ACC112 (cell line): Measurements from ENCODE around the gene ANXA4.
"Not testable (repeated sequence)": the region's sequence is repeated elsewhere in the genome, so short reads cannot be mapped to it uniquely, and the experiment has no call there.

Experiments
- H2AFZ ChIP-seq: fragments of 200-600 bp; sonication (generic); one replicate; pipeline ENCODE4 v1.6.0; 2017; ENCODE audit warnings: antibody characterized with exemption, low read length; ENCODE audit not compliant: unreplicated experiment
- H3K27ac ChIP-seq: fragments of 200-600 bp; sonication (generic); 2 replicates; pipeline ENCODE4 v1.5.1; 2014; ENCODE audit warnings: low read depth, mild to moderate bottlenecking, antibody characterized with exemption, low read length, moderate library complexity
- H3K27me3 ChIP-seq: fragments of 200-600 bp; sonication (generic); 2 replicates; pipeline ENCODE4 v1.6.1; 2014; ENCODE audit warnings: mild to moderate bottlenecking, antibody characterized with exemption, low read length, moderate library complexity, mixed read lengths; ENCODE audit not compliant: insufficient read depth
- H3K36me3 ChIP-seq: fragments of 200-600 bp; sonication (generic); 2 replicates; pipeline ENCODE4 v1.6.1; 2016; ENCODE audit warnings: mild to moderate bottlenecking, antibody characterized with exemption, low read length, moderate library complexity, mixed read lengths; ENCODE audit not compliant: insufficient read depth
- H3K4me1 ChIP-seq: fragments of 200-600 bp; sonication (generic); one replicate; pipeline ENCODE4 v1.6.1; 2016; ENCODE audit warnings: low read length, mixed read lengths; ENCODE audit not compliant: insufficient read depth, unreplicated experiment, control insufficient read depth
- H3K4me3 ChIP-seq: fragments of 200-600 bp; sonication (generic); 2 replicates; pipeline ENCODE4 v1.5.1; 2014; ENCODE audit warnings: mild to moderate bottlenecking, low read depth, low read length
- H3K79me2 ChIP-seq: fragments of 200-600 bp; sonication (generic); one replicate; pipeline ENCODE4 v1.6.0; 2016; ENCODE audit warnings: low read length; ENCODE audit not compliant: control insufficient read depth, unreplicated experiment, insufficient read depth

Gene ANXA4

DNA sequence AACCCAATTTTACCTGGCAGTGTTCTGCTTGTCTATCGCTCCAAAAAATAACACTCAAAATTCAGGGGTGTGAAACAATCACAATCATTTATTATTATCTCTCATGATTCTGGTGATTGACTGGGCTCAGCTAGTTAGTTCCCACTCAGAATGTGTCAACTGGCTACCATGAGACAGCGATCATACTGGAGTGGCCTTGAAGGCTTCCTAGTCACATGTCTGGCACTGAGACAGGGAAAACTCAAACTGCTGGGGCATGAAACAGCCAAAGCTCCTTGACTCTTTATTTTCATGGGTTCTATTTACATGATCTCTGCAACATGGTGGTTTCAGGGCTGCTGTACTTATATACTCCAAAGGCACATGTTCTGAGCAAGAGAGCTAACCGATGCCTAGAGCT, 6.2 kb upstream of the ANXA4 start:
- Histone ChIP-seq H3K36me3 (no peaks in the 10 kb centered on the region), H3K4me3 (no peak overlapping the region), H2AFZ (no peak overlapping the region), H3K79me2 (no peaks in the 10 kb centered on the region), H3K4me1 (peaks cover 9% of the 10 kb centered on the region), H3K27me3 (no peaks in the 10 kb centered on the region), H3K27ac (no peak overlapping the region)

- H3K27ac ChIP-seq, H3K4me3 ChIP-seq, H2AFZ ChIP-seq, H3K79me2 ChIP-seq, H3K27me3 ChIP-seq, H3K36me3 ChIP-seq, H3K4me1 ChIP-seq: not testable (repeated sequence)
Measured at GRCh38 chr2:69738149-69738548, 3.8 kb upstream of the ANXA4 start.

DNA sequence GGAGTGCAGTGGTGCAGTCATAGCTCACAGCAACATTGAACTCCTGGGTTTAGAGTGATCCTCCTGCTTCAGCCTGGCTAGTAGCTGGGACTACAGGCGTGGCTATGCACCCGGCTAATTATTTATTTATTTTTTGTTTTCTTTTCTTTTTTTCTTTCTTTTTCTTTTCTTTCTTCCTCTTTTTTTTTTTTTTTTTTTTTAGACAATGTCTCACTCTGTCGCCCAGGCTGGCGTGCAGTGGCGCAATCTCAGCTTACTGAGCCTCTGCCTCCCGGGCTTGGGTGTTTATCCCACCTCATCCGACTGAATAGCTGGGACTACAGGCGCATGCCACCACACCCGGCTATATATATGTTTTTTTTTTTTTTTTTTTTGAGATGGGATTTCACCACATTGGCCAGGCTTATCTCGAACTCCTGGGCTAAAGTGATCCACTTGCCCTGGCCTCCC, 1.4 kb upstream of the ANXA4 start:
- Histone ChIP-seq H3K79me2 (peaks cover 13% of the 10 kb centered on the region), H3K27me3 (no peaks in the 10 kb centered on the region), H3K27ac (peak overlapping the region; percentile 60), H3K36me3 (no peaks in the 10 kb centered on the region), H3K4me3 (peak overlapping the region; percentile 91), H3K4me1 (peaks cover 4% of the 10 kb centered on the region), H2AFZ (peak overlapping the region; percentile 89)

DNA sequence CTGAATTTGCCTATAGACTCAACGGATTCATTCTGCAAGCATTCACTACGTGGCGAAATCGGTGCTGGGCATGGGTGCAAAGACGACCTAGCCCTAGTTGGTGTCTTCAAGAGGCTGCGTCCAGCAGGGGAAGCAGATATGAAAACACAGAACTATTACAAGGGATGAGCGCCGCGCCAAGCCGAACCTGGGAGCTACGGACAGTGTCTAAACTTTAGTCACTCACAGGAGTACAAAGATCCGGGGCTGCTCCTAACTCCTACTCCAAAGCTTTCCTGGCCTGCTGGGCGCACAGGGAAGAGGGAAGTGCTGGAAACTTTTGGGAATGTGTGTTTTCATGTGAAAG, 732 bp upstream of the ANXA4 start:
- Histone ChIP-seq H3K79me2 (peaks cover 13% of the 10 kb centered on the region), H3K27ac (peak overlapping the region; percentile 60)

GRCh38 chr2:69742322-69742952, 503 bp downstream of the ANXA4 start:
- H3K27me3 ChIP-seq: no peaks in the 10 kb centered on the region
- peaks cover 4% of the 10 kb centered on the region for H3K4me1 ChIP-seq
- no peak overlapping the region for H3K27ac ChIP-seq
- H3K79me2 ChIP-seq: peaks cover 13% of the 10 kb centered on the region
- no peaks in the 10 kb centered on the region for H3K36me3 ChIP-seq
- peak overlapping the region; percentile 89 for H2AFZ ChIP-seq
- peak overlapping the region; percentile 91 for H3K4me3 ChIP-seq

More for the DNA sequence above, 732 bp upstream of the ANXA4 start:
- peak overlapping the region; percentile 89 for H2AFZ ChIP-seq
- H3K27me3 ChIP-seq: no peaks in the 10 kb centered on the region
- H3K36me3 ChIP-seq: no peaks in the 10 kb centered on the region
- peak overlapping the region; percentile 91 for H3K4me3 ChIP-seq
- peaks cover 4% of the 10 kb centered on the region for H3K4me1 ChIP-seq

GRCh38 chr2:69743847-69744264, 1.9 kb downstream of the ANXA4 start:
- Histone ChIP-seq H3K79me2 (peaks cover 13% of the 10 kb centered on the region), H3K27ac (no peak overlapping the region), H3K4me3 (no peak overlapping the region; the same call in 1 of the 2 replicates)

GRCh38 chr2:69744456-69744855, 2.5 kb downstream of the ANXA4 start:
- peaks cover 4% of the 10 kb centered on the region for H3K4me1 ChIP-seq
- peaks cover 13% of the 10 kb centered on the region for H3K79me2 ChIP-seq
- no peak overlapping the region for H3K27ac ChIP-seq
- no peaks in the 10 kb centered on the region for H3K27me3 ChIP-seq
- no peak overlapping the region for H3K4me3 ChIP-seq
- no peak overlapping the region for H2AFZ ChIP-seq
- H3K36me3 ChIP-seq: no peaks in the 10 kb centered on the region

More at GRCh38 chr2:69743847-69744264, 1.9 kb downstream of the ANXA4 start:
- Histone ChIP-seq H3K4me1 (peaks cover 4% of the 10 kb centered on the region), H3K36me3 (no peaks in the 10 kb centered on the region), H3K27me3 (no peaks in the 10 kb centered on the region), H2AFZ (no peak overlapping the region)

GRCh38 chr2:69745035-69745434, 3.1 kb downstream of the ANXA4 start:
- Histone ChIP-seq H3K79me2 (peaks cover 13% of the 10 kb centered on the region), H3K4me3 (no peak overlapping the region), H2AFZ (no peak overlapping the region), H3K27me3 (no peaks in the 10 kb centered on the region), H3K27ac (no peak overlapping the region), H3K4me1 (peaks cover 4% of the 10 kb centered on the region), H3K36me3 (no peaks in the 10 kb centered on the region)

DNA sequence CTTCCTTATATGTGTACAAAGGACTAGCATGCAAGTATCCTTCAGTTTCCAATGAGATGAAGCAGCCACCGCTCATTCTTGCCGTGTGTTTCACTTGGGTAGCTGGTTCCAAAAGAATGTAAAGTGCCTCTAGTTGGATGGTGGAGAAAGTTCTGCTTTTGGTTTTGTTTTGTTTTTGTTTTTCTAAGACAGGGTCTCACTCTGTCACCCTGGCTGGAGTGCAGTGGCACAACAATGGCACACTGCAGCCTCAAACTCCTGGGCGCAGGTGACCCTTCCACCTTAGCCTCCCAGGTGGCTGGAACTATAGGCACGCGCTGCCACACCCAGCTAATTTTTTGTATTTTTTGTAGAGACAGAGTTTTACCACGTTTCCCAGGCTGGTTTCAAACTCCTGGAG, 8.3 kb downstream of the ANXA4 start:
- no peak overlapping the region for H3K27ac ChIP-seq
- H3K79me2 ChIP-seq: peaks cover 17% of the 10 kb centered on the region
- no peak overlapping the region for H2AFZ ChIP-seq
- H3K4me3 ChIP-seq: no peak overlapping the region
- H3K36me3 ChIP-seq: no peaks in the 10 kb centered on the region
- no peaks in the 10 kb centered on the region for H3K27me3 ChIP-seq
- peaks cover 11% of the 10 kb centered on the region for H3K4me1 ChIP-seq

- no peaks in the 10 kb centered on the region; the same call in 1 of the 2 replicates for H3K36me3 ChIP-seq
- H3K27ac ChIP-seq: no peak overlapping the region
- peaks cover 20% of the 10 kb centered on the region for H3K79me2 ChIP-seq
Measured at GRCh38 chr2:69753659-69754363, 11.9 kb downstream of the ANXA4 start.

DNA sequence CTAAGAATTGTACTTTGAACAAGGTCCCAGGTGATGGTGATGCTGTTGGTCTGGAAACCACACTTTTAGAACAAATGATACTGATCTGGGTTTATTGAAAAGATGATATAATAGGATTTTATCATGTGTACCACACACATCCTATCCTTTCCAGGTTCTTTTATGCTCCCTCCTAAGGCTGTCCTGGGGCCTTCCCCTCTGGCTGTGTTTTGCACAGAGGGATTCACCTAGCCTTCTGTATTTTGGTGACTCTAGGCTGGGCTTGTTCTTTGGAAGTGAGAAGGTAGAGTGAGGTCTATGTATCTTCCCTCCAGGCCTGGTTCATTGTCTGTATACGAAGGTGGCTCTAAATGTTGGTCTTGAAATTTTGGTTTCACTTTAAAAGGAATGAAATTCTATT, 12.7 kb downstream of the ANXA4 start:
- H2AFZ ChIP-seq: peak overlapping the region; percentile 58
- H3K79me2 ChIP-seq: peaks cover 20% of the 10 kb centered on the region
- H3K4me1 ChIP-seq: peaks cover 23% of the 10 kb centered on the region
- peak overlapping the region; percentile 33 for H3K27ac ChIP-seq
- peak overlapping the region; percentile 64 for H3K4me3 ChIP-seq
- no peaks in the 10 kb centered on the region for H3K27me3 ChIP-seq
- no peaks in the 10 kb centered on the region; the same call in 1 of the 2 replicates for H3K36me3 ChIP-seq

More at GRCh38 chr2:69753659-69754363, 11.9 kb downstream of the ANXA4 start:
- no peak overlapping the region for H3K4me3 ChIP-seq
- H3K27me3 ChIP-seq: no peaks in the 10 kb centered on the region
- H2AFZ ChIP-seq: no peak overlapping the region
- peaks cover 23% of the 10 kb centered on the region for H3K4me1 ChIP-seq
